SH-SY5Y (cell line): Measurements from ENCODE around the gene MYO7B.

Experiments
- GATA2 ChIP-seq: IDR thresholded peaks from 2 replicates; pipeline ENCODE4 v1.6.1; 2011; ENCODE audit warnings: mild to moderate bottlenecking, low read depth, low read length
- GATA3 ChIP-seq: IDR thresholded peaks from 2 replicates; pipeline ENCODE4 v1.6.1; 2011; ENCODE audit warnings: low read depth, mild to moderate bottlenecking, low read length, moderate library complexity

Gene MYO7B

GRCh38 chr2:127573771-127574170 is 38.3 kb downstream of the MYO7B start:
- TF ChIP-seq GATA2 (no peak), GATA3 (no peak)

- TF ChIP-seq GATA3 (no peak), GATA2 (no peak)
These were observed 39.2 kb downstream of the MYO7B start for GRCh38 chr2:127574656-127575055.

GRCh38 chr2:127575185-127575765 is 39.8 kb downstream of the MYO7B start:
- TF ChIP-seq GATA2 (no peak), GATA3 (no peak)

GRCh38 chr2:127575941-127576432 is 40.5 kb downstream of the MYO7B start:
- TF ChIP-seq GATA2 = no peak
- no peak for TF ChIP-seq GATA3

- TF ChIP-seq GATA3 (no peak), GATA2 (no peak)
These were observed 41.1 kb downstream of the MYO7B start for GRCh38 chr2:127576433-127577207.

GRCh38 chr2:127577208-127577475 is 41.7 kb downstream of the MYO7B start:
- TF ChIP-seq GATA3 (no peak), GATA2 (no peak)

- TF ChIP-seq GATA2 (no peak), GATA3 (no peak)
These were observed 42.0 kb downstream of the MYO7B start for GRCh38 chr2:127577503-127577902.

- no peak for TF ChIP-seq GATA2
- no peak for TF ChIP-seq GATA3
These were observed 42.5 kb downstream of the MYO7B start for GRCh38 chr2:127577973-127578372.

- TF ChIP-seq GATA3 = no peak
- no peak for TF ChIP-seq GATA2
These were observed 42.9 kb downstream of the MYO7B start for GRCh38 chr2:127578411-127578810.

- TF ChIP-seq GATA3 = no peak
- TF ChIP-seq GATA2 = no peak
These were observed 43.7 kb downstream of the MYO7B start for GRCh38 chr2:127579231-127579630.

- TF ChIP-seq GATA3 (no peak), GATA2 (no peak)
These were observed 44.9 kb downstream of the MYO7B start for GRCh38 chr2:127580167-127581049.

- TF ChIP-seq GATA3 (no peak), GATA2 (no peak)
These were observed 45.5 kb downstream of the MYO7B start for GRCh38 chr2:127581050-127581345.

GRCh38 chr2:127581516-127582490 is 46.3 kb downstream of the MYO7B start:
- TF ChIP-seq GATA3 (no peak), GATA2 (no peak)
